HCT116 (cell line): ENCODE measurements around the gene ATAD3A. TPM values are rescaled to one million over a fixed set of nuclear protein-coding genes. Genes with fewer than 3 reads are reported as not detected.
A peak's percentile ranks its signal among the peaks of the same experiment; 100 is the strongest.

ENCODE experiments used
- ATAC-seq: fragments of 200-7000 bp; cut with Tn5 transposase; 2 replicates; pipeline ENCODE4 v1.9.1; 2020; ENCODE audit warnings: mild to moderate bottlenecking, moderate library complexity
- BruUV-seq: library from RNA; stranded (reverse); fragments of 400-500 nt; replicated peaks from 2 replicates; lab custom pipeline; 2021; lab: Mats Ljungman, UMichigan
- CTCF ChIA-PET: fragments of 300-600 bp; sonication (Branson Sonifier 250); formaldehyde crosslinking; loops from one replicate; lab custom pipeline; 2021; ENCODE audit warnings: antibody characterized with exemption; lab: Charles Lee
- POLR2A ChIA-PET: fragments of 300-600, 350-600 bp; sonication (Branson Sonifier 250); formaldehyde crosslinking; loops from one replicate; lab custom pipeline; 2021; ENCODE audit warnings: antibody characterized with exemption; lab: Charles Lee
- RAD21 ChIA-PET, 2 experiments: fragments of 300-600 bp; sonication (Branson Sonifier 250); formaldehyde crosslinking; loops; one replicate each; lab custom pipeline; 2023; ENCODE audit warnings: low total read pairs in 2 of 2; ENCODE audit not compliant: uncharacterized antibody in 2 of 2, unreplicated experiment in 2 of 2, low non-redundant PET in 1 of 2; lab: Charles Lee
- DNase-seq: peaks from one replicate; pipeline ENCODE4 v3.0.0-alpha.2; 2010; ENCODE audit warnings: low read depth, low spot score
- H2AFZ ChIP-seq: fragments of 200-600 bp; shearing (Covaris generic), sonication (generic); 2 replicates; pipeline ENCODE4 v1.6.1; 2017; ENCODE audit warnings: low read depth, mixed run types, mixed read lengths, antibody characterized with exemption, low read length; ENCODE audit not compliant: poor library complexity, severe bottlenecking
- H3K27ac ChIP-seq: 2 replicates; pipeline ENCODE4 v1.5.1; 2012; ENCODE audit warnings: low read depth, low read length
- H3K27me3 ChIP-seq: fragments of 200-600 bp; sonication (generic); 2 replicates; pipeline ENCODE4 v1.6.1; 2016; ENCODE audit warnings: mixed run types, low read length, mixed read lengths; ENCODE audit not compliant: insufficient read depth
- H3K36me3 ChIP-seq, 2 experiments: fragments of 200-500 bp in 1 of 2; fragments of 200-600 bp in 1 of 2; sonication (Bioruptor generic) in 1 of 2; sonication (generic) in 1 of 2; 2 replicates each; pipeline versions ENCODE4 v1.5.1 to v1.6.1; 2014 to 2016; ENCODE audit warnings: low read length in 2 of 2, inconsistent platforms in 1 of 2, mixed read lengths in 1 of 2, mixed run types in 1 of 2; ENCODE audit not compliant: insufficient read depth in 2 of 2, control insufficient read depth in 1 of 2
- H3K4me1 ChIP-seq, 2 experiments: fragments of 200-600 bp in 1 of 2; sonication (generic) in 1 of 2; 2 replicates each; pipeline versions ENCODE4 v1.5.1 to v1.6.1; 2012 to 2017; ENCODE audit warnings: low read length in 2 of 2, inconsistent platforms in 1 of 2, mild to moderate bottlenecking in 1 of 2, mixed read lengths in 1 of 2, mixed run types in 1 of 2, moderate library complexity in 1 of 2; ENCODE audit not compliant: insufficient read depth in 2 of 2, control insufficient read depth in 1 of 2
- H3K4me2 ChIP-seq: fragments of 200-600 bp; sonication (generic); 2 replicates; pipeline ENCODE4 v1.6.1; 2017; ENCODE audit warnings: mixed run types, low read length, mixed read lengths
- H3K4me3 ChIP-seq, 2 experiments: fragments of 200-600 bp in 1 of 2; sonication (generic) in 1 of 2; replicated peaks in 1 of 2; 2 replicates each; pipeline ENCODE4 v1.5.1; 2011 to 2016; ENCODE audit warnings: low read length in 2 of 2, control low read depth in 1 of 2, low read depth in 1 of 2, mild to moderate bottlenecking in 1 of 2, mixed read lengths in 1 of 2, mixed run types in 1 of 2
- H3K79me2 ChIP-seq: fragments of 200-600 bp; sonication (generic); 2 replicates; pipeline ENCODE4 v1.6.1; 2017; ENCODE audit warnings: mild to moderate bottlenecking, mixed run types, low read length, moderate library complexity, mixed read lengths; ENCODE audit not compliant: insufficient read depth
- H3K9ac ChIP-seq: fragments of 200-600 bp; sonication (generic); 2 replicates; pipeline ENCODE4 v1.6.1; 2016; ENCODE audit warnings: low read length, mixed read lengths
- H3K9me2 ChIP-seq: fragments of 200-600 bp; sonication (generic), shearing (Covaris generic); 2 replicates; pipeline ENCODE4 v1.6.1; 2017; ENCODE audit warnings: mixed run types, mild to moderate bottlenecking, moderate library complexity; ENCODE audit not compliant: insufficient read depth
- H3K9me3 ChIP-seq, 2 experiments: fragments of 200-500 bp in 1 of 2; fragments of 200-600 bp in 1 of 2; sonication (Bioruptor generic) in 1 of 2; sonication (generic) in 1 of 2; 2 replicates each; pipeline ENCODE4 v1.6.1; 2014 to 2017; ENCODE audit warnings: low read length in 2 of 2, mixed read lengths in 2 of 2, inconsistent platforms in 1 of 2, low read depth in 1 of 2, mild to moderate bottlenecking in 1 of 2, mixed run types in 1 of 2, moderate library complexity in 1 of 2; ENCODE audit not compliant: control insufficient read depth in 1 of 2, insufficient read depth in 1 of 2
- H4K20me1 ChIP-seq: fragments of 200-600 bp; sonication (generic), shearing (Covaris generic); 2 replicates; pipeline ENCODE4 v1.6.1; 2017; ENCODE audit warnings: mixed run types, mild to moderate bottlenecking, moderate library complexity; ENCODE audit not compliant: insufficient read depth
- CBX3 ChIP-seq: IDR thresholded peaks from 2 replicates; pipeline ENCODE4 v1.6.1; 2012; ENCODE audit warnings: low read depth
- CTCF ChIP-seq, 3 experiments: fragments of 200-600 bp in 1 of 3; sonication (generic) in 1 of 3; IDR thresholded peaks in 2 of 3; conservative IDR thresholded peaks in 1 of 3; 2 replicates each; pipeline ENCODE4 v1.5.1; 2012 to 2017; ENCODE audit warnings: low read depth in 2 of 3, low read length in 2 of 3, antibody characterized with exemption in 1 of 3, borderline replicate concordance in 1 of 3, control low read depth in 1 of 3, mild to moderate bottlenecking in 1 of 3, mixed read lengths in 1 of 3, mixed run types in 1 of 3, moderate library complexity in 1 of 3; ENCODE audit not compliant: insufficient read depth in 1 of 3
- EGR1 ChIP-seq: IDR thresholded peaks from 2 replicates; pipeline ENCODE4 v1.6.1; 2012; ENCODE audit warnings: low read depth
- ELF1 ChIP-seq: IDR thresholded peaks from 2 replicates; pipeline ENCODE4 v1.6.1; 2012; ENCODE audit warnings: low read depth, borderline replicate concordance
- EZH2 ChIP-seq: fragments of 200-600 bp; sonication (generic); IDR thresholded peaks from 2 replicates; pipeline ENCODE4 v1.6.1; 2017; ENCODE audit warnings: antibody characterized with exemption, mixed run types
- FOSL1 ChIP-seq: IDR thresholded peaks from 2 replicates; pipeline ENCODE4 v1.6.1; 2012; ENCODE audit warnings: low read depth
- MAX ChIP-seq: IDR thresholded peaks from 2 replicates; pipeline ENCODE4 v1.6.1; 2012
- POLR2A ChIP-seq: IDR thresholded peaks from 2 replicates; pipeline ENCODE4 v1.7.0; 2011; ENCODE audit warnings: borderline replicate concordance; ENCODE audit not compliant: insufficient read depth, insufficient read length; ENCODE audit errors: extremely low read depth
- POLR2AphosphoS5 ChIP-seq: IDR thresholded peaks from 2 replicates; pipeline ENCODE4 v1.6.1; 2011; ENCODE audit warnings: mild to moderate bottlenecking, low read depth, low read length, moderate library complexity
- RAD21 ChIP-seq: IDR thresholded peaks from 2 replicates; pipeline ENCODE4 v1.6.1; 2012; ENCODE audit warnings: low read depth, mild to moderate bottlenecking
- SIN3A ChIP-seq: IDR thresholded peaks from 2 replicates; pipeline ENCODE4 v1.6.1; 2012; ENCODE audit warnings: low read depth
- TCF7L2 ChIP-seq: IDR thresholded peaks from 2 replicates; pipeline ENCODE4 v1.7.0; 2011; ENCODE audit warnings: borderline replicate concordance, inconsistent platforms; ENCODE audit not compliant: insufficient read depth, insufficient read length; ENCODE audit errors: extremely low read depth
- ZFX ChIP-seq: fragments of 450-650 bp; IDR thresholded peaks from 2 replicates; pipeline ENCODE4 v1.6.1; 2017
- ZNF274 ChIP-seq: fragments of 200-500 bp; sonication (Bioruptor generic); IDR thresholded peaks from 2 replicates; pipeline ENCODE4 v1.6.1; 2014; ENCODE audit warnings: mild to moderate bottlenecking, low read depth, low read length, inconsistent platforms
- intact Hi-C: fragments of 100-400 bp; cut with micrococcal nuclease; formaldehyde crosslinking; loops from 2 replicates; pipeline ENCODE4 v1.10.0; 2022
- total RNA-seq: library from RNA; stranded (reverse); gene quantifications from one replicate; pipeline ENCODE4 v1.2.1, GENCODE V29; 2021; ENCODE audit not compliant: unreplicated experiment
- TF ChIP-seq, protein P1 (sequence below): IDR thresholded peaks from 2 replicates; pipeline ENCODE4 v1.6.1; 2012; ENCODE audit warnings: low read depth

Gene ATAD3A
- total RNA-seq, 1 experiment from 2014 or later = 92.3 TPM

DNA sequence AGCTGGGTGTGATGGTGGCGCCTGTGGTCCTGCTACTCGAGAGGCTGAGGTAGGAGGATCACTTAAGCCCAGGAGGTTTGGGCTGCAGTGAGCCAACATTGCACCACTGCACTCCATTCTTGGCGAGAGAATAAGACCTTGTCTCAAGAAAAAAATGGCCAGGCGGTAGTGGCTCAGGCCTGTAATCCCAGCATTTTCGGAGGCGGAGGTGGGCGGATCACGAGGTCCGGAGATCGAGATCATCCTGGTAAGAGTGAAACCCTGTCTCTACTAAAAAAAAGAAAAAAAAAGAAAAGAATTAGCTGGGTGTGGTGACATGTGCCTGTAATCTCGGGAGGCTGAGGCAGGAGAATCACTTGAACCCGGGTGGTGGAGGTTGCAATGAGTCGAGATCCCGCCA lies 29.1 kb upstream of the ATAD3A start:
- no peak for TF ChIP-seq EGR1
- no peak for TF ChIP-seq SIN3A
- no peak for TF ChIP-seq POLR2AphosphoS5
- no peak for TF ChIP-seq MAX
- no peak for TF ChIP-seq ZFX
- Histone ChIP-seq H4K20me1 (no peaks in the 10 kb centered on the region), H3K36me3 (peaks cover 21 to 41% of the 10 kb centered on the region in 2 experiments; a peak in 3 of 4 replicates), H3K9ac (no peak overlapping the region), H3K27me3 (no peaks in the 10 kb centered on the region), H3K79me2 (peaks cover 25% of the 10 kb centered on the region), H3K9me3 (no peaks in the 10 kb centered on the region), H3K4me2 (no peak overlapping the region), H3K4me1 (no peaks in the 10 kb centered on the region), H2AFZ (no peak overlapping the region), H3K9me2 (no peaks in the 10 kb centered on the region), H3K27ac (no peak overlapping the region), H3K4me3 (no peak overlapping the region)
- ChIA-PET POLR2A (no interaction called here), RAD21 (no interaction called here), CTCF (no interaction called here)
- no peak for DNase-seq
- ATAC-seq = no peak
- intact Hi-C loops = no loop called here
- BruUV-seq = no TSS peak

DNA sequence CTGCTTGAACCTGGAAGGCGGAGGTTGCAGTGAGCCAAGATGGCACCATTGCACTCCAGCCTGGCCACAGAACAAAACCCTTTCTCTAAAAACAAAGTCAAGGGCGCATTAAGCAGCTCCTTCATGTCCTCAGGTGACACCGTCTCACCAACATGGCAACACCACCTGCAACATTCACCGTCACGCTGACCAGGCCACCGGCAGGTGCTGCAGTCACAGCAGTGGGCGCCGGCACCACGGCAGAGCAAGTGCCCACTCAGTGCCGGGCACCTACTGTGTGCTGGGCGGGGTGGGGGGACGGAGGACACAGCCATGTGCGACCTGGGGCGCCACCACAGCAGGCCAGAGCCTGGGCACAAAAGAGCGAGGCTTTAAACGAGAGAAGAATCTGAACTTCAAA lies 28.2 kb upstream of the ATAD3A start:
- no peak overlapping the region for H3K9ac ChIP-seq
- CTCF ChIA-PET = no interaction called here
- H3K9me2 ChIP-seq = no peaks in the 10 kb centered on the region
- RAD21 ChIA-PET = no interaction called here
- H3K27ac ChIP-seq = no peak overlapping the region
- H2AFZ ChIP-seq = no peak overlapping the region
- no peak for ATAC-seq
- no peaks in the 10 kb centered on the region for H3K9me3 ChIP-seq
- no peaks in the 10 kb centered on the region for H3K27me3 ChIP-seq
- H3K4me2 ChIP-seq = no peak overlapping the region
- BruUV-seq = TSS peak; percentile 17
- no peaks in the 10 kb centered on the region for H3K4me1 ChIP-seq
- TF ChIP-seq CTCF (IDR thresholded peaks at IDR 0.05 in 2 of 3, conservative IDR thresholded peaks at IDR 0.05 in 1 of 3; ENCODE audit: borderline replicate concordance in 1 of 3, insufficient read depth in 1 of 3, low read depth in 2 of 3, low read length in 2 of 3) = no peak
- TF ChIP-seq FOSL1 = no peak
- TF ChIP-seq, protein P1, sequence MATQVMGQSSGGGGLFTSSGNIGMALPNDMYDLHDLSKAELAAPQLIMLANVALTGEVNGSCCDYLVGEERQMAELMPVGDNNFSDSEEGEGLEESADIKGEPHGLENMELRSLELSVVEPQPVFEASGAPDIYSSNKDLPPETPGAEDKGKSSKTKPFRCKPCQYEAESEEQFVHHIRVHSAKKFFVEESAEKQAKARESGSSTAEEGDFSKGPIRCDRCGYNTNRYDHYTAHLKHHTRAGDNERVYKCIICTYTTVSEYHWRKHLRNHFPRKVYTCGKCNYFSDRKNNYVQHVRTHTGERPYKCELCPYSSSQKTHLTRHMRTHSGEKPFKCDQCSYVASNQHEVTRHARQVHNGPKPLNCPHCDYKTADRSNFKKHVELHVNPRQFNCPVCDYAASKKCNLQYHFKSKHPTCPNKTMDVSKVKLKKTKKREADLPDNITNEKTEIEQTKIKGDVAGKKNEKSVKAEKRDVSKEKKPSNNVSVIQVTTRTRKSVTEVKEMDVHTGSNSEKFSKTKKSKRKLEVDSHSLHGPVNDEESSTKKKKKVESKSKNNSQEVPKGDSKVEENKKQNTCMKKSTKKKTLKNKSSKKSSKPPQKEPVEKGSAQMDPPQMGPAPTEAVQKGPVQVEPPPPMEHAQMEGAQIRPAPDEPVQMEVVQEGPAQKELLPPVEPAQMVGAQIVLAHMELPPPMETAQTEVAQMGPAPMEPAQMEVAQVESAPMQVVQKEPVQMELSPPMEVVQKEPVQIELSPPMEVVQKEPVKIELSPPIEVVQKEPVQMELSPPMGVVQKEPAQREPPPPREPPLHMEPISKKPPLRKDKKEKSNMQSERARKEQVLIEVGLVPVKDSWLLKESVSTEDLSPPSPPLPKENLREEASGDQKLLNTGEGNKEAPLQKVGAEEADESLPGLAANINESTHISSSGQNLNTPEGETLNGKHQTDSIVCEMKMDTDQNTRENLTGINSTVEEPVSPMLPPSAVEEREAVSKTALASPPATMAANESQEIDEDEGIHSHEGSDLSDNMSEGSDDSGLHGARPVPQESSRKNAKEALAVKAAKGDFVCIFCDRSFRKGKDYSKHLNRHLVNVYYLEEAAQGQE = no peak
- no peak for TF ChIP-seq TCF7L2
- TF ChIP-seq ELF1 = no peak
- TF ChIP-seq ZFX = no peak
- no peak for TF ChIP-seq MAX
- TF ChIP-seq ZNF274 = no peak
- no peak for TF ChIP-seq SIN3A
- no peak for TF ChIP-seq RAD21
- TF ChIP-seq POLR2AphosphoS5 = no peak
- TF ChIP-seq CBX3 = no peak
- TF ChIP-seq EZH2 = no peak
- TF ChIP-seq POLR2A = no peak
- no peaks in the 10 kb centered on the region for H4K20me1 ChIP-seq
- no peak for DNase-seq
- peaks cover 19 to 45% of the 10 kb centered on the region in 2 experiments; a peak in 3 of 4 replicates for H3K36me3 ChIP-seq
- no peak overlapping the region for H3K4me3 ChIP-seq
- intact Hi-C loops = no loop called here
- POLR2A ChIA-PET = no interaction called here
- peaks cover 19% of the 10 kb centered on the region; the same call in 1 of the 2 replicates for H3K79me2 ChIP-seq
